Peyer's patch (tissue), 4 donors: ENCODE measurements around the gene SH3D21. TPM values are rescaled to one million over a fixed set of nuclear protein-coding genes. Genes with fewer than 3 reads are reported as not detected.

Experiments
- DNase-seq, 3 donors: peaks; one replicate each; pipeline ENCODE4 v3.0.0-alpha.2; 2017 to 2019
- H3K27ac ChIP-seq, 4 donors: fragments of 200-600 bp; sonication (generic); one replicate each; pipeline ENCODE4 v1.5.1; 2016 to 2019
- H3K27me3 ChIP-seq, 2 donors: fragments of 200-600 bp; sonication (generic); one replicate each; pipeline ENCODE4 v1.5.1; 2019
- H3K36me3 ChIP-seq, 3 donors: fragments of 200-600 bp; sonication (generic); one replicate each; pipeline ENCODE4 v1.5.1; 2016 to 2019
- H3K4me1 ChIP-seq, 4 donors: fragments of 200-600 bp; sonication (generic); one replicate each; pipeline ENCODE4 v1.5.1; 2016 to 2019
- H3K4me3 ChIP-seq, 4 donors: fragments of 200-600 bp; sonication (generic); 1 replicate in 3 of 4; 2 replicates in 1 of 4; pipeline ENCODE4 v1.5.1; 2016 to 2019; ENCODE audit warnings: mild to moderate bottlenecking in 1 of 4
- H3K9me3 ChIP-seq, 4 donors: fragments of 200-600 bp; sonication (generic); one replicate each; pipeline ENCODE4 v1.5.1; 2016 to 2019; ENCODE audit warnings: mild to moderate bottlenecking in 1 of 4
- CTCF ChIP-seq, 6 experiments: fragments of 450-650 bp in 4 of 6; fragments of 200-600 bp in 2 of 6; sonication (generic) in 1 of 6; IDR thresholded peaks; one replicate each; pipeline ENCODE4 v1.5.1; 2017 to 2019; ENCODE audit warnings: antibody characterized with exemption in 6 of 6, mild to moderate bottlenecking in 3 of 6, moderate library complexity in 1 of 6
- POLR2A ChIP-seq, 2 donors: fragments of 450-650 bp; IDR thresholded peaks; one replicate each; pipeline ENCODE4 v1.5.1; 2017; ENCODE audit warnings: antibody characterized with exemption in 2 of 2, mild to moderate bottlenecking in 2 of 2, moderate library complexity in 2 of 2
- total RNA-seq, 4 donors: library from RNA; depleted of rRNA; stranded (reverse); fragments of >200 nt; gene quantifications; one replicate each; pipeline ENCODE4 v1.1.0, GENCODE V29; 2016

The SH3D21 gene
- total RNA-seq, 4 donors from 2014 or later = 20.6 to 75.9 (median 24.8) TPM

- peak overlapping the region; percentile 2 to 88 (median 80) for H3K27ac ChIP-seq
- no peaks in the 10 kb centered on the region for H3K9me3 ChIP-seq
- H3K36me3 ChIP-seq = no peaks in the 10 kb centered on the region
- no peaks in the 10 kb centered on the region for H3K27me3 ChIP-seq
- TF ChIP-seq CTCF (IDR thresholded peaks at IDR 0.05) (no peak), POLR2A (IDR thresholded peaks at IDR 0.05) (no peak)
- H3K4me1 ChIP-seq = peaks cover 0 to 39% (median 20%) of the 10 kb centered on the region in 4 donors
- H3K4me3 ChIP-seq = peak overlapping the region; percentile 23 to 89 (median 61)
- no peak for DNase-seq
Measured at GRCh38 chr1:36320767-36321118, 14.6 kb downstream of the SH3D21 start.

DNA sequence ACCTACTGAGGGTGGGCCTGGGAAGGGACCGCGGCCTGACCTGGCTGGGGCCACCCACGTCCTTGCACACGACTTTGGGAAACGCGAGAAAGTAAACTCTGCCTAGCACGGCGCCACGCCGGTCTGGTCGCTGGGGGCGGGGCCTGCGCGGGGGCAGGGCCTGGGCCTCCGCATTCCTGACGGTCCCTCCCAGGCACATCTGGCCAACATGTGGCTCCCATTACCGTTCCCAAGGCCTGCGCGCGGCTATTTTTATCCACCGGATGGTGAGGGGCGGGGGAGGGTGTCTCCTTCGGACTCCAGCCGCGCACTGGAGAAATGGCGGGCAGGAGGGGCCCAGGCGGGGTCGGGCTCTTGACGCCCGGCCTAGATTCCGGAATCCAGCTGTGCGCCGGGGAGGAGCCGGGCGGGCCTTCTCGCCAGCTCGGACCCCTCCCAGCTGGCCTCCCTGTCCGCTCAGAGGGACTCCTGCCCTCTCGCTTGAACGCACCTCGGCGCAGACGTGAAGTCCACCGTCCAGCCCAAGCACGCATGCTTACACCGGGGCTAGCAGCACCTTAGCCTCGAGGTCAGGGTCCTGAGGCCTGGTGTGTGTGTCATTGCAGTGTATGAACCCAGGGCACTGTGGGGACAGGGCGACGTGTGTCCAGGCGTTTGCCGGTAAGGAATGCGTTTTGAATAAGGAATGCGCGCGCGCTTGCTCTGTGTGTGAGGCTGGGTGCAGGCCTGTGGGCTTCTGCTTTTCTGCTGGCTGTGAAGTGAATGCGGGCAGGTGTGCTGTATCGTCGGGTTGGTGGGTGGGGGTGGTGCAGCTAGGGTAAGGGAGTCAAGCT lies 15.2 kb downstream of the SH3D21 start:
- TF ChIP-seq CTCF (IDR thresholded peaks at IDR 0.05) (no peak), POLR2A (IDR thresholded peaks at IDR 0.05) (no peak)
- H3K4me3 ChIP-seq = peak overlapping the region; percentile 23 to 89 (median 61)
- no peaks in the 10 kb centered on the region for H3K36me3 ChIP-seq
- H3K27me3 ChIP-seq = no peaks in the 10 kb centered on the region
- no peaks in the 10 kb centered on the region for H3K9me3 ChIP-seq
- H3K4me1 ChIP-seq = peaks cover 0 to 39% (median 20%) of the 10 kb centered on the region in 4 donors
- H3K27ac ChIP-seq = peak overlapping the region; percentile 2 to 88 (median 80)
- DNase-seq = peak in 2 of 3 donors; percentile 67 to 74

DNA sequence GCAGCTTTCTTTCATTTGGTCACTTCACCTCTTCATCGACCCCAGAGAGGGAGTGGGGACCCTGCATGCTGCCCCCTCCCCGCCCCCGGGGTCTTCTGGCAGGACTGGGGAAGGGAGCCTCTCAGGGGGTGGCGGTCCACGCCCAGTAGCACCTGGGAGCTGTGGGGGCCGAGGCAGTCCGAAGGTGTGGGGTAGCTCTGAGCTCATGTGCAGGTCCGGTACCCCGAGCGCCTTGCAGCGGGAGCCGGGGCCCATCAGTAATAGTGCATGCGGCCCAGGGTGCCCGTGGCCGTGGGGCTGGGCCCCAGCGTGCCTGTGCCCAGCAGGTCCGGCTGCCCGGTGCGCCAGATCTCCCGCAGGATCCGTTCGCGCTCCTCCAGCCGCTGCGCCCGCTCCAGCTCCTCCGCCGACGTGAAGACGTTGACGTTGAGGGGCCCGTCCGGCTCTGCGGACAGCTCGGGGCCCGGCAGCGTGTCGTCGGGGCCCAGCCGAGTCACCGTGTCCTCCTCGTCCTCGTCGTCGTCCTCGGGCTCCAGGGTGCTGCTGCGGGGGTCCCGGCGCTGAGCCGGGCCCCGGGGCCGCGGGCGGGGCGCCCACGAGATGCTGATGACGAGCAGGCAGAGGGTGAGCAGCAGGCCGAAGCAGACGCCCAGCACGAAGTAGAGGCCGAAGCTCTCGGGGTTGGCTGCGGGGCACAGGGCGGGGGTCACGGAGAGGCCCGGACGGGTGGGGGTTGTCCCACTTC lies 16.0 kb downstream of the SH3D21 start:
- H3K4me1 ChIP-seq = peaks cover 0 to 39% (median 20%) of the 10 kb centered on the region in 4 donors
- H3K36me3 ChIP-seq = no peaks in the 10 kb centered on the region
- no peaks in the 10 kb centered on the region for H3K9me3 ChIP-seq
- no peaks in the 10 kb centered on the region for H3K27me3 ChIP-seq
- H3K27ac ChIP-seq = peak overlapping the region; percentile 74 to 88 (median 80)
- peak overlapping the region; percentile 68 to 91 (median 80) for H3K4me3 ChIP-seq
- no peak for DNase-seq
- TF ChIP-seq POLR2A (IDR thresholded peaks at IDR 0.05) = no peak

DNA sequence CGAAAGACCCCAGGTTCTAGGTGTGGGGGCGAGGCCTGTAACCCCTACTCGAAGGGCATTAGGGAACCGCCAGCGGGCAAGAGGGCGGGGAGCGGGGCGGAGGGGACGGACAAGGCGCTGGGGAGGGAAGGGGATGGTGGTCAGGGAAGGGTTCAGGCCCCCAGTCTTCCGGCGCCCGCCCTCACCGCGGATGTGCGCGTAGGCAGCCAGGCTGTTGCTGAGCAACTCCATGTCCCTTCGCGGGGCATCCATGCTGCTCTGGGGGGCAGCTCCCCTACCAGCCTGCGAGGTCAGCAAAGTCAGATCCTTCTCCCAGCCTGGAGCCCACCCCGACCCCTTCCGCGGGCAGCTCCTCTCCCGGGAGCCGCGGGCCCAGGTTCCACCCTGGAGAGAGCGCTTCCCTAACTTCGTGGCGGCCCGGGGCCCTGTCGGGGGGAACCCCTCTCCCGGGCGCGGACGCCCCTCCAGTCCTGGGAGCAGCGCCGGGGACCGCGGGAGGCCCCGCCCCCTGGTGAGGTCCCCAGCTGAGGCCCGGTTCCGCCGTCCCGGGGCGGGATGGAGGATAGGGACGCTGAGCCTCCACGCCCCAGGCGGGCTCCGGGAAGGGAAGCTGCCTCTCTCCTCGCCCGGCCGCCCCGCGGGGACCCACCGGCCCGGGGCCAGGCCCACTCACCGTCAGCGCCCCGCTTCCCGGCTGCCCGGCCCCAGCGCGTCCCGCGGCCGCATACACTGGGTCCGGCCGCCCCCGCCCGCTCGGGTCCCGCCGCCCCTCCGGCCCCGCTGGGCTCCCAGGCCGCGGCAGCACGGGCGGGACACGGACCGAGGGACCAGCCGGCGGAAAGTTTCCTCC lies 16.8 kb downstream of the SH3D21 start:
- Histone ChIP-seq H3K9me3 (no peaks in the 10 kb centered on the region), H3K4me3 (peak overlapping the region; percentile 68 to 91 (median 80)), H3K4me1 (peaks cover 0 to 39% (median 20%) of the 10 kb centered on the region in 4 donors), H3K27ac (peak overlapping the region; percentile 74 to 88 (median 80)), H3K36me3 (no peaks in the 10 kb centered on the region), H3K27me3 (no peaks in the 10 kb centered on the region)
- TF ChIP-seq CTCF (IDR thresholded peaks at IDR 0.05) (no peak), POLR2A (IDR thresholded peaks at IDR 0.05) (no peak)
- peak in 2 of 3 donors; percentile 63 to 75 for DNase-seq

- H3K4me3 ChIP-seq = peak within 1 kb of the TSS; percentile 68 to 91 (median 80)
- H3K27me3 ChIP-seq = no peaks in the 10 kb centered on the region
- no peaks in the 10 kb centered on the region for H3K9me3 ChIP-seq
- no peak for TF ChIP-seq CTCF (IDR thresholded peaks at IDR 0.05)
- no peak for TF ChIP-seq POLR2A (IDR thresholded peaks at IDR 0.05)
- peaks cover 0 to 39% (median 20%) of the 10 kb centered on the region in 4 donors for H3K4me1 ChIP-seq
- H3K36me3 ChIP-seq = no peaks in the 10 kb centered on the region
- DNase-seq = peak; percentile 60 to 87 (median 78)
- peak within 1 kb of the TSS; percentile 74 to 88 (median 80) for H3K27ac ChIP-seq
Measured at GRCh38 chr1:36323636-36324352, 17.6 kb downstream of the SH3D21 start, which contains the start of gene EVA1B. Gene EVA1B, minus strand, starts transcription at chr1:36323645. Its CDS starts 608 bp downstream, at chr1:36323037.
